ENCODE data around the gene RAB11FIP4. TPM values are rescaled to one million over a fixed set of nuclear protein-coding genes. Genes with fewer than 3 reads are reported as not detected.

The RAB11FIP4 gene
- total and polyA plus RNA-seq, 2 donors (not counting 3 experiments of a cell fraction or from before 2014, with no cell fraction given): 0.08 to 0.38 TPM

GRCh38 chr17:31459716-31460115 lies 68.2 kb downstream of the RAB11FIP4 start:
- intact Hi-C loops (cut with micrococcal nuclease) (no loop called here), dilution Hi-C loops (cut with MboI; ENCODE audit: extremely low pct_ligation_motif_present, low sequenced_read_pairs) (no loop called here)
- Histone ChIP-seq H3K4me1 (ENCODE audit: control insufficient read depth, extremely low read depth, insufficient read depth, low read length) (no peaks in the 10 kb centered on the region), H2AFZ (ENCODE audit: low read depth, low read length) (no peak overlapping the region), H3K4me3 (replicated peaks in 1 of 3; ENCODE audit: insufficient read depth in 1 of 3, low read depth in 1 of 3, low read length in 3 of 3) (no peak overlapping the region), H3K79me2 (ENCODE audit: control insufficient read depth, insufficient read depth, low read length) (no peaks in the 10 kb centered on the region), H3K27me3 (ENCODE audit: control insufficient read depth in 2 of 2, insufficient read depth in 2 of 2, low read length in 2 of 2) (peaks cover 0 to 2% of the 10 kb centered on the region in 2 experiments), H3K9me1 (replicated peaks; ENCODE audit: control insufficient read depth, extremely low read depth, insufficient read depth, low read length) (no peaks in the 10 kb centered on the region), H3K4me2 (ENCODE audit: insufficient read depth, low read length) (no peak overlapping the region), H3K9ac (replicated peaks; ENCODE audit: extremely low read depth, insufficient read depth, low read length) (no peak overlapping the region), H3K36me3 (ENCODE audit: control insufficient read depth in 2 of 2, extremely low read depth in 1 of 2, insufficient read depth in 2 of 2, low read length in 2 of 2) (no peaks in the 10 kb centered on the region), H4K20me1 (replicated peaks; ENCODE audit: control insufficient read depth, extremely low read depth, insufficient read depth, low read length) (no peaks in the 10 kb centered on the region), H3K9me3 (replicated peaks; ENCODE audit: control insufficient read depth, insufficient read depth, low read length) (no peaks in the 10 kb centered on the region), H3K27ac (ENCODE audit: insufficient read depth, low read depth, low read length) (no peak overlapping the region)
- FAIRE-seq (no peak), DNase-seq (ENCODE audit: low read depth, low spot score) (no peak)
- ChIA-PET POLR2A (no interaction called here), CTCF (no interaction called here)
- no peak for TF ChIP-seq FOS (IDR thresholded peaks at IDR 0.05; ENCODE audit: borderline replicate concordance, insufficient read depth, low read length)
- no peak for TF ChIP-seq MAX (IDR thresholded peaks at IDR 0.05; ENCODE audit: insufficient read depth, insufficient read length)
- no peak for TF ChIP-seq POLR2AphosphoS5 (IDR thresholded peaks at IDR 0.05; ENCODE audit: insufficient read depth, low read depth, low read length)
- no peak for TF ChIP-seq MYC (IDR thresholded peaks at IDR 0.05; ENCODE audit: low read depth, low read length)
- TF ChIP-seq, protein P1, sequence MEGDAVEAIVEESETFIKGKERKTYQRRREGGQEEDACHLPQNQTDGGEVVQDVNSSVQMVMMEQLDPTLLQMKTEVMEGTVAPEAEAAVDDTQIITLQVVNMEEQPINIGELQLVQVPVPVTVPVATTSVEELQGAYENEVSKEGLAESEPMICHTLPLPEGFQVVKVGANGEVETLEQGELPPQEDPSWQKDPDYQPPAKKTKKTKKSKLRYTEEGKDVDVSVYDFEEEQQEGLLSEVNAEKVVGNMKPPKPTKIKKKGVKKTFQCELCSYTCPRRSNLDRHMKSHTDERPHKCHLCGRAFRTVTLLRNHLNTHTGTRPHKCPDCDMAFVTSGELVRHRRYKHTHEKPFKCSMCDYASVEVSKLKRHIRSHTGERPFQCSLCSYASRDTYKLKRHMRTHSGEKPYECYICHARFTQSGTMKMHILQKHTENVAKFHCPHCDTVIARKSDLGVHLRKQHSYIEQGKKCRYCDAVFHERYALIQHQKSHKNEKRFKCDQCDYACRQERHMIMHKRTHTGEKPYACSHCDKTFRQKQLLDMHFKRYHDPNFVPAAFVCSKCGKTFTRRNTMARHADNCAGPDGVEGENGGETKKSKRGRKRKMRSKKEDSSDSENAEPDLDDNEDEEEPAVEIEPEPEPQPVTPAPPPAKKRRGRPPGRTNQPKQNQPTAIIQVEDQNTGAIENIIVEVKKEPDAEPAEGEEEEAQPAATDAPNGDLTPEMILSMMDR (IDR thresholded peaks at IDR 0.05; ENCODE audit: extremely low read depth in 1 of 2, insufficient read depth in 1 of 2, low read depth in 1 of 2, low read length in 2 of 2): no peak
- no peak for TF ChIP-seq JUN (IDR thresholded peaks at IDR 0.05; ENCODE audit: borderline replicate concordance, insufficient read depth, insufficient read length, low read depth)
- TF ChIP-seq POLR2A (IDR thresholded peaks at IDR 0.05; ENCODE audit: low read depth, low read length): no peak
- no peak for TF ChIP-seq EZH2 (IDR thresholded peaks at IDR 0.05; ENCODE audit: borderline replicate concordance, low read depth, low read length, severe bottlenecking)
- no peak for TF ChIP-seq GATA2 (IDR thresholded peaks at IDR 0.05; ENCODE audit: insufficient read depth, insufficient read length, low read depth, low read length)
- BruUV-seq (replicated peaks): no TSS peak
